GM18951 (cell line): ENCODE data around the gene ALDH3B1.
A peak's percentile ranks its signal among the peaks of the same experiment; 100 is the strongest.

Source experiments
- POLR2A ChIP-seq: IDR thresholded peaks from 4 replicates; pipeline ENCODE4 v1.6.1; 2011; ENCODE audit warnings: mild to moderate bottlenecking; ENCODE audit not compliant: insufficient read length, insufficient read depth; ENCODE audit errors: extremely low read depth
- in situ Hi-C: fragments of 300-500 bp; cut with MboI; formaldehyde crosslinking; loops from one replicate; pipeline ENCODE4 v1.12.0; 2022; ENCODE audit warnings: low sequenced_read_pairs, mixed read lengths, inconsistent platforms; ENCODE audit not compliant: unreplicated experiment

ALDH3B1 gene

DNA sequence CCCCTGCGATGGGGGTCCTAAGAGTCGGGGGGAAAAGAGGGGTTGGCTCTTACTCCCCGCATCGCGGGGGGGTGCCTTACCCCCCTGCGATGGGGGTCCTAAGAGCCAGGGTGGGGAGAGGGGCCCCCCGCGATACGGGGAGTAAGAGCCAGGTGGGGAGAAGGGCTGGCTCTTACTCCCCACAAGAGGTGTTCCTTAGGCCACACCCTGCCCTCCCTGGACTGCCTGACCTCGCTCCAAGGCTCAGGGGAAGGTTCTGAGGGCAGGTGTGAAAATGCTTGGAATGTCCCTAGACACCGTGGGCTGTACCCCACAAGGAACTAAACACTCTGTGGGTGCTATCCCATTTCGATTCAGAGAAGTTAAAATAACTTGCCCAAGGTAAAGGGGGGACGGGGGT, 14.1 kb upstream of the ALDH3B1 start:
- no peak for TF ChIP-seq POLR2A
- in situ Hi-C loops, result no loop called here

DNA sequence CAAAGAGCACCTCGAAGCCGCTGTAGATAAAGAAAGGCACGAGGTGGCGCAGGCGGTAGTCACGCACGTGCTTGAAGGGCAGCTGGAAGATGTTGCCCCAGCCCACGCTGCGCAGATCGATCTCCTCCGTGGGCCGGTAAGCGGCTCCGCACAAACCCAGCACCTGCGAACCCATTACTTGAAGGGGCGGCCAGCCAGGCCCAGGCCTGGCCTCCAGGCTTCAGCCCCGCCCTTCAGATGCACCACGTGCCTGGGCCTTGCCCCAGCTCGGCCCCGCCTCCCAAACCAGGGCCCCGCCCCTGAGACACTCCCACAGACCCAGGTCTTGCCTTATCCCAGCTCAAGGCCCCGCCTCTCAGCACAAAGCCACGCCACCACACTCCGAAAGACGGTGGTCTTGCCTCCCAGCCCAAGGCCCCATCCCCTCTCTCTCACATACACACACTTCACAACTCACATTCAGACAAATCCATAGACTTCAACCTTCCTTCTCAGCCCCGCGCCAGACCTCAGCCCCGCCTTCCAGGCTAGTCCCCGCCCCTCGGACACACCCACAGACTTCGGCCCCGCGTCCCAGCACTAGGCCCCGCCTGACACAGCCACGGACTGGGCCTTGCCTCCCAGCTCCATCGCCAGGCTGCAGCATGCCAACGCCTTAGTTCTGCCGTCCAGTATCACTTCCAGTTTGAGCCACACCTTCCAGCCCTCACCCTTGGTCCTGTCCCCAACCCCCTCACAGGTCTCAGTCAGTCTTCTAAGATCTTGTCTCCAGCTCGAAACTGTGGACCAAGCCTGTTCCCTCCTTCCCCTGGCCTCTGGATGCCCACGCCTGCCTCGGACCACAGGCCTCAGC, 13.3 kb upstream of the ALDH3B1 start:
- in situ Hi-C loops, result no loop called here
- TF ChIP-seq POLR2A, result no peak

DNA sequence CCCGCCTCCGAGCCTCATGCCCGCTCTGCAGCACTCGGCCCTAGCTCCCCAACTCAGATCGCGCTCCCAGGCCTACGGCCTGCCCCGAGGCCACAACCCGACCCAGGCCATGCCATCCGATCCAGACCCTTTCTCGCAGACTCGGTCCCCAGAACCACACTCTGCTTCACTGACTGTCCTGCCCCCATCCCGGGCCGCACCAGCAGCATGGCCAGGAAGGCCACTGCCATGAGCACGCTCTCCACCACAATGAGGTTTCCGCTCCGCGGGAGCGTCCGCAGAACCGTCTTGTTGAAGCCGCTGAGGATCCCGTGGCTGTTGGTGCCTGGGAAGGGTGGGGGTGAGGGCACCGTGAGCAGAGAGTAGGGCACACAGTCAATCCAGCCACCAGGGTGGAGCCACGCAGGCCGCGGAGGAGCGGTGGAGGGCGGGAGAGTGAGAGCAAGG, 12.6 kb upstream of the ALDH3B1 start:
- in situ Hi-C loops, result no loop called here
- TF ChIP-seq POLR2A, result no peak

DNA sequence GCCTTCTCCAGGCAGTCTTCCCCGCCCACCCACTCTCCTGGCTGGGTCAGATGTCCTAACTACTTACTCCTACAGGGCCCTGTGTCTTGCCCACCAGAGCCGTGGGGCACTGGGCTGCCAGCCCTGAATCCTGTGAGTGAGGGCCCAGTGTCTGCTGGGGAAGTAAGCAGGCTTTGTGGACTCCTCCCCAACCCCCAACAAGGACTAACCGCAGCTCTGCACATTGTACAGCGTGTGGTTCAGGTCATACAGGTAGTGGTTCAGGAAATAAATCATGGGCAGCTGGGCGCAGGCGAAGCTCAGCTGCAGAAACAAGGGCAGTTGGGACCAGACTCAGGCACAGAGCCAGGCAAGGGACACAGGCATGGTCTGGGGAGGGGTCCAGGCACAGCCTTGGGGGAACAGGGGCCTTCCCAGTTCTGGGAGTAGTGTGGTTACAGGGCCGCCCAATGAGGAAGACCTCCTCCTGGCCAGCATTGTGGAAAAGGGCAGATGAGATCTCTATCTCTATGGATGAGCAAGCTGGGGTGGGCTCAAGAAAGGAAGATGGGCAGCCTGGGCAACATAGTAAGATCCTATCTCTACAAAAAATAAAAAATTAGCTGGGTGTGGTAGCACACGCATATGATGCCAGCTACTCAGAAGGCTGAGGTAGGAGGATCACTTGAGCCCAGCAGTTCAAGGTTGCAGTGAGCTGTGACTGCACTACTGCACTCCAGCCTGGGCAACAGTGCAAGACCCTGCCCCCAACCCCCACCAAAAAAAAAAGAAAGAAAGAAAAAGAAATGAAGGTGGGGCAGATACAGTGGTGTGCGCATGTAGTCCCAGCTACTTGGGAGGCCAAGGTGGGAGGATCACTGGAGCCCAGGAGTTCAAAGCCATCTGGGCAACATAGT, 11.7 kb upstream of the ALDH3B1 start:
- TF ChIP-seq POLR2A, result no peak
- in situ Hi-C loops, result no loop called here

DNA sequence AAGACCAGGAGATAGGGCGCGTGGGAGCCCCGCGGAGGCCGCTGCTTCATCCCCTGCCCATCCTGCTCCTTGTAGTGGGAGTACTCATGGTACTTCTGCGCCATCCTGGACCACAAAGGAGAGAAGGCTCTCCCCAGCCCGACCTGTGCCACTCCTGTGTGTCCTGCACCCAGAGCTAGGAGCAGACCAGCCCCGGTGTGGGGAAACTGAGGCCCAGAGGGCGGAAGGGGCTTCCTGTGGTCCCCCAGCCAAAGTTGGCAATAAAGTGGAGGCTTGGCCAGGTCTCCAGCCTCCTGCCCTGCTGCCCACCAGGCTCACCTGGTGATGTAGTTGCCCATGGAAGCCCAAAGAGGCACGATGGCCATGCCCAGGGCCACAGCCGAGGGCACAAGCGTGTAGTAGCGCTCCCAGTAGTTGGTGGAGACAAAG, 10.9 kb upstream of the ALDH3B1 start:
- in situ Hi-C loops, result no loop called here
- TF ChIP-seq POLR2A, result no peak

DNA sequence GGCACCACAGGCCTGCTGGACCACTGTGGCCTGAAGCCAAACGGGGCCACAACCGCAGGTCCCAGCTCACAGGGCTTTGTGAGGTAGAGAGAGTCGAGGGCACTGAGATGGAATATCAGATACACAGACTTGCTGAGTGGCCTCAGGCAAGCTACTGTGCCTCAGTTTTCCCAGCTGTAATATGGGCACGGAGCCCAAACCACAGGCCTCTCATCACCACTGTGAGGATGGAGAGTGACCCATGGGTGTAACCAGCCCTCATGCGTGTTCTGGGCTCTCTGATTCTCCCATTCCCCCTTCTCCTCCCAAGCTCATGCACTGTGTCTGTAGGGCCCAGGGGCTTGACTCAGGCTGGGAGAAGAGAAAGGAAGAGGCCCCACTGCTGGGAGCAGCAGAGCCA, 10.4 kb upstream of the ALDH3B1 start:
- in situ Hi-C loops, result no loop called here

DNA sequence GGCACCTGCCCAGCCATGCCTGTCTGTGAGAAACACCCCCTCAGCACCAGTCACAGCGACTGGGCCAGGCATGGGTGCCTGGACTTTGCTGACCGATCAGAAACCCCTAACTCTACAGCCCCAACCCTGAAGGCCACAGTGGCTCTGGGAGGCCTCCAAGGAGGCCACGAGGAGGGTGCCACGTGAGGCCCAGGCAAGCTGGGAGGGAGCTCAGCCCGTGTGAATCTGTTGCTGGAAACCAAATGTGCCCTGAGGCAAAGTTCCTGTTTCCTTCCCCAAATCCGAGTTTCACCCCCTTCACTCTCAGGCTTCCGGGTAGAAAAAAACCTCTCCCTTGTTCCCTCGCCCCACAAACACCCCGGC, 7.6 kb upstream of the ALDH3B1 start:
- TF ChIP-seq POLR2A, result peak; percentile 32
- in situ Hi-C loops, result no loop called here

More for the DNA sequence above, 10.4 kb upstream of the ALDH3B1 start:
- TF ChIP-seq POLR2A, result peak; percentile 31

DNA sequence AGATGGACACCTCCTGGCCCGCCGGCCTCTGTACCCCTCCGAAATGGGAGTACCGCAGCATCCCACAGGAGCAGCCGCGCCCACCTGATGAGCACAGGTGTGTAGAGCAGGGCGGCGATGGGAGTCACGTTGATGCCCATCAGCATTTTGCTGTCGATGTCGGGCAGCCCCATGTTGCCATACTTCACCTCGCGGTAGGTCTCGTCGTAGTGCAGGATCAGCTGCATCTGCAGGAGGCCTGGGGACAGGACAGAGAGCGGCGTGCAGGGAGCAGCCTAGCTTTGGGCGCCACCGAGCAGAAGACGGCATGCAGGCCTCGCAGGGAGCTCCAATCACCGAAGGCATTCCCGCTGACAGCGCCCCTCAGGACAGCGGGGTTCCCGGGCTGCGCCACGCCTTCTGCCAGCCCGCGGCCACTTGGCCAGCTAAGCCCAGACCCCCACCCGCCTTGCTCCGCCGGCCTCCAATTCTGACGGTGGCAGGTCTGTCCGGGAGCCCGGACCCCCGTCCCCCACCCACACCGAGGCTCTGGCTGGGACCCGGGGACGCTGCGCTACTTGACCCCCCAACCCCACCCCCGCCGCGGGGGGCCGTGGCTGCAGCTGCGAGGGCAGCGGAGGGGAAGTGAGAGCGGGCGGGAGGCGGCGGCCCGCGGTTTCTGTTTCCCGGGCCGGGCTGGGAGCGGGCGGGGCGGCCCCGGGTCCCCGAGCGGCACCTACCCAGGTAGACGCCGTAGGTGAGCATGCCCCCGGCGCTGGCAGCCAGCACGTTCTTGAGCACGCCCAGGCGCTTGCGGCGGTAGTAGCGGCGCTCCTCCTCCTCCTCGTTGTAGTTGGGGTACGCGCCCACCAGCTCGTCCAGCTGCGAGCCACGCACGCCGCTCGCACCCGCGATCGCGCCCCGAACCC, 6.9 kb upstream of the ALDH3B1 start:
- peak; percentile 18 for TF ChIP-seq POLR2A
- in situ Hi-C loops, result no loop called here

DNA sequence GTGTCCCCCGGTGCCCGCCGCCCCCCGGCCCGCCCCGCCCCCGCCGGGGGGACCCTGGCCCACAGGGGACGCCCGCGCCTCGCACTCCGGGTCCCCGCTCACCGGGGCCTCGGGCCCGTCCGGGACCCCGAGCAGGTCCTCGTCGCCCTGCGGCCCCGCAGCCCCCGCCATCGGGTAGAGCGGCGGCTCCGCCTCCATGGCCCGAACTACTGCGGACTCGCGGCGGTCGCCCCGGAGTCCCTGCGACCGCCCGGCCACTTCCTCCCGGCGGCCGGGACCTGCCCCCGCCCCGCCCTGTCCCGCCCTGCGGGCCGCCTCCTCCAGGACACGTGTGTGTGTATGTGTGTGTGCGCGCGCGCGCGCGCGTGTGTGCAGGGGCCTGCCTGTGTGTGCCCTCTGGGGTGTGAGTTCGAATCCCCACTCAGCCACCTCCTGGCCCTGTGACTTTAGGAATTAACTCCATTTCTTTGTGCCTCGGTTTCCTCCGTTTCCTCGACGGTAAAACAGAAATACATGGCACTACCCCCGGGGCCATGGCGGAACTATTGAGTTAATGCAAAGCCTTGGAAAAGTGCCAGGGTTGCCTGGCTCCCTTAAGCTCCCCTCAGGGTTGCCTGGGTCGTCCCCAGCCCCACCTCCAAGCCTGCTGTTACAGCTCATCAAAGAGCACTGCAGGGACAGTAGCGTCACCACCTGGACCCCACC, 6.1 kb upstream of the ALDH3B1 start, which contains the start of gene UNC93B1:
TSS of gene UNC93B1 (minus strand) at position 252 of the 705 bp plus-strand sequence. CDS start at position 198, 54 bp downstream.
- in situ Hi-C loops, result no loop called here
- peak; percentile 87 for TF ChIP-seq POLR2A

DNA sequence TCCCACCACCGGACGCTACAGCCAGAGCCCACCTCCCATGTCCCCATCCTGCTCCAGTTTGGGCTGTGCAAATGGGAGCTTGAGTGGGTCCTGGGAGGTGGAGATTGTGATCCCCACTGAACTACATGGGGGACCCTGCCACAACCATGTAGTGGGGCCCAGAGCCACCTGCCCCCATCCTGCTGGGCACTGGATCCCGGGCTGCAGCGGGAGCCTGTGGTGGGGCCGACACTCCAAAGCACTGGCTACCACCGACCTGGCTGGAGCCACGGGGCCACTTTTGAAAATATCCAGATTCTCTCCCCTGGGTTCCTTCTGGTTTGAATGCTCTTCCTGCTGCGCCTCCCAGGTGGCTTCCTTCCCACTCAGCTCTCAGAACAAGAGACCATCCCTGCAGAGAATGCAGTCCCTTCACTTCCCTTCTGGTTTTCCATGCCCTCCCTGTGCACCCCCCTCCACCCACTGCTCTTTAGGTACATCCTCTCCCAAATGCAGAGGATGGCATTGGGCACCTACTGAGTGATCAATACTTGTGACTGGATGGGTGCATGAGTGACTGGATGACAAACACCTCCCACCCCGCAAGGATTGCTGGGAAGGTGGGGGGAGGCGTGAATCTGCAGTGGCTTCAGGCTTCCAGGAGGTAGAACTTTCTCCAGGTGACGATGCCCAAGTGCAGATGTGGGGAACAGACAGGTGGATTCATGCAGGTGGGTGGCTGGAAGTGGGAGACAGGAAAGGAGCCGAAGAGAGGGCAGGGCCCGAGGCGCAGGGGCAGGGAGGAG, 5.4 kb upstream of the ALDH3B1 start:
- in situ Hi-C loops, result no loop called here
- TF ChIP-seq POLR2A, result no peak

DNA sequence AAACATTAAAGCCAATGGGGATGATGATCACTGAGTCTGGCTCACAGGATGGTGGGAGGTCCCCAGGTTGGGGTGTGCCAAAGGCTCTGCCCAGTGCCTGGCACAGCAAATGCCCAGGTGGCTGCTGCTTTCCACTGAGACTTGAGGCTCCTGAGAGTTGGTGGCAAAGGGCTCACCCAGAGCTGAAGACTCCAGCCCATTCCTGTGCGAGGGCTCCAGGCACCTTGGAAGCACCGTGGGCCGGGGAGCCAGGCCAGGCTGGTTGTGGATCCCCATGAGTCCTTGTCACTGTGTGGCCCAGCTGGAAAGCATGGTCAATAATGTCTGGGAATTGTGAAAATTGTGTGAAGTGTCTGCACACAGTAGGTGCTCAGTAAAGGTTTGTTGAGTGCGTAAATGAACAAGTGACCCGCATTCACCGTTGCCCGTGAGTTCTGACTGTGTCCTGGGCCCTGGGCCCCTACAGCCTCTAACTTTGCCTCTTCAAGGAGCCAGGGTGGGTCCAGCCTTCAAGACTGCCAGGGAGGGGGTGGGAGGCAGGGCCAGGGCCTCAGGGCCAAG, 3.4 kb upstream of the ALDH3B1 start:
- TF ChIP-seq POLR2A, result no peak
- in situ Hi-C loops, result no loop called here
